ENCODE results near the gene B3GNT4.
"Not testable (repeated sequence)": the region's sequence is repeated elsewhere in the genome, so short reads cannot be mapped to it uniquely, and the experiment has no call there.

Gene B3GNT4

DNA sequence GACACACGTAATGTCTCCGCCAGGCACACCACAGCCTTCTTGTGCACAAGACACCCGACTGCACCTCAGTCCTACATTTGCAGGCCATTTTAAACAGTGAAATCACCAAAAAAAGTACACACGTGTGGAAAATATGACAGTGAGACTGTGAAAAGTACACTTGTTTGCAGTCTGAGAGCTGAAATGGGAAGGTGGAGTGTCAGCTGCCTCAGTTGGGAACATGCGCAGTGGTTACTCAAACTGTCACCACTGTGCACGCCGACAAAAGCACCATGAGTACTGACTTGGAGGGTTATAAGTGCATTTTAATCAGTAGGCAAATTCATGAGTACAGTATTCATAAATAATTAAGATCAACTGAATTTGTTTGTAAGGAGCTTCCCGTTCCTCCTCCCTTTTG lies 47.0 kb downstream of the B3GNT4 start:
- no peak overlapping the region for H3K4me3 ChIP-seq
- no peak for DNase-seq (ENCODE audit: low spot score)
- TF ChIP-seq, protein P1, sequence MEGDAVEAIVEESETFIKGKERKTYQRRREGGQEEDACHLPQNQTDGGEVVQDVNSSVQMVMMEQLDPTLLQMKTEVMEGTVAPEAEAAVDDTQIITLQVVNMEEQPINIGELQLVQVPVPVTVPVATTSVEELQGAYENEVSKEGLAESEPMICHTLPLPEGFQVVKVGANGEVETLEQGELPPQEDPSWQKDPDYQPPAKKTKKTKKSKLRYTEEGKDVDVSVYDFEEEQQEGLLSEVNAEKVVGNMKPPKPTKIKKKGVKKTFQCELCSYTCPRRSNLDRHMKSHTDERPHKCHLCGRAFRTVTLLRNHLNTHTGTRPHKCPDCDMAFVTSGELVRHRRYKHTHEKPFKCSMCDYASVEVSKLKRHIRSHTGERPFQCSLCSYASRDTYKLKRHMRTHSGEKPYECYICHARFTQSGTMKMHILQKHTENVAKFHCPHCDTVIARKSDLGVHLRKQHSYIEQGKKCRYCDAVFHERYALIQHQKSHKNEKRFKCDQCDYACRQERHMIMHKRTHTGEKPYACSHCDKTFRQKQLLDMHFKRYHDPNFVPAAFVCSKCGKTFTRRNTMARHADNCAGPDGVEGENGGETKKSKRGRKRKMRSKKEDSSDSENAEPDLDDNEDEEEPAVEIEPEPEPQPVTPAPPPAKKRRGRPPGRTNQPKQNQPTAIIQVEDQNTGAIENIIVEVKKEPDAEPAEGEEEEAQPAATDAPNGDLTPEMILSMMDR (IDR thresholded peaks at IDR 0.05) = no peak
- no peak overlapping the region for H3K27ac ChIP-seq

DNA sequence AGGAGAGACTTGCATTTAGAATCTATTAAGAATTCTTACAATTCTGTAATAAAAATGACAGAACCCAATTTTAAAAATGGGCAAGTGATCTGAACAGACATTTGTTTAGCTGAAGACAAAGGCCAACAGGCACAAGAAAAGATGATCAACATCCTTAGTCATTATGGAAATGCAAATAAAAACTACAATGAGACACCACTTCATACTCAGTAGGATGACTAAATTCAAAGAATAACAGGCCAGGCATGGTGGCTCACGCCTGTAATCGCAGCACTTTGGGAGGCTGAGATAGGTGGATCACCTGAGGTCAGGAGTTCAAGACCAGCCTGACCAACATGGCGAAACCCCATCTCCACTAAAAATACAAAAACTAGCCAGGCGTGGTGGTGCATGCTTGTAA lies 55.0 kb downstream of the B3GNT4 start:
- not testable (repeated sequence) for H3K4me3 ChIP-seq; H3K27ac ChIP-seq; DNase-seq (ENCODE audit: low spot score)
